Measurements from ENCODE around the gene RNASEH2B. TPM values are rescaled to one million over a fixed set of nuclear protein-coding genes. Genes with fewer than 3 reads are reported as not detected.

The RNASEH2B gene
- total and polyA plus RNA-seq, 2 donors (not counting 1 experiment from before 2014, with no cell fraction given): 64.0 to 151 TPM

GRCh38 chr13:50928659-50929462 lies 19.3 kb downstream of the RNASEH2B start:
- peaks cover 3 to 5% of the 10 kb centered on the region in 2 donors for H3K4me1 ChIP-seq (ENCODE audit: control insufficient read depth in 2 of 2, insufficient read depth in 2 of 2, low read length in 2 of 2)
- ChIA-PET POLR2A (no interaction called here), CTCF (no interaction called here)
- peaks cover 5 to 11% (median 5%) of the 10 kb centered on the region in 3 donors for H3K9me3 ChIP-seq (ENCODE audit: control extremely low read depth in 1 of 3, control insufficient read depth in 2 of 3, insufficient read depth in 1 of 3, low read length in 2 of 3)
- H3K79me2 ChIP-seq (ENCODE audit: control insufficient read depth, insufficient read depth, low read length): peaks cover 77% of the 10 kb centered on the region
- H3K4me3 Mint-ChIP-seq: no peak overlapping the region
- no peak overlapping the region for H3K9ac ChIP-seq (ENCODE audit: low read length)
- no peaks in the 10 kb centered on the region for H3K27me3 ChIP-seq (replicated peaks in 1 of 4; ENCODE audit: control extremely low read depth in 1 of 4, control insufficient read depth in 3 of 4, insufficient read depth in 4 of 4, low read length in 3 of 4)
- H3K27me3 Mint-ChIP-seq: no peaks in the 10 kb centered on the region
- WGBS (ENCODE audit: insufficient coverage): 71% methylated on average over 2 of the region's 3 CpGs
- H3K36me3 ChIP-seq (replicated peaks in 1 of 2; ENCODE audit: control extremely low read depth in 1 of 2, control insufficient read depth in 1 of 2, extremely low read depth in 1 of 2, insufficient read depth in 2 of 2, low read length in 1 of 2): peaks cover 2 to 39% of the 10 kb centered on the region in 2 experiments
- no peak overlapping the region for H3K4me3 ChIP-seq (ENCODE audit: control extremely low read depth in 1 of 5, extremely low read depth in 1 of 5, insufficient read depth in 1 of 5, low read depth in 2 of 5, low read length in 4 of 5)
- H3K27ac Mint-ChIP-seq: peak overlapping the region; percentile 17
- H3K4me2 ChIP-seq (replicated peaks; ENCODE audit: low read depth, low read length, poor library complexity, severe bottlenecking): no peak overlapping the region
- intact Hi-C loops (cut with micrococcal nuclease): no loop called here
- TF ChIP-seq CTCF (IDR thresholded peaks at IDR 0.05) (no peak), EZH2 (IDR thresholded peaks at IDR 0.05; ENCODE audit: borderline replicate concordance, insufficient read depth, low read depth, low read length, poor library complexity, severe bottlenecking) (no peak)
- H3K27ac ChIP-seq (ENCODE audit: low read length in 2 of 2): no peak overlapping the region
- H3K4me1 Mint-ChIP-seq: peaks cover 30% of the 10 kb centered on the region
- H2AFZ ChIP-seq (ENCODE audit: insufficient read depth, low read depth, low read length, poor library complexity, severe bottlenecking): no peak overlapping the region
- no peak for ATAC-seq (ENCODE audit: low read depth)
- H3K9me3 Mint-ChIP-seq (ENCODE audit: insufficient read depth): peaks cover 2% of the 10 kb centered on the region
- no peak for DNase-seq
- peaks cover 15% of the 10 kb centered on the region for H4K20me1 ChIP-seq (ENCODE audit: control insufficient read depth, insufficient read depth, low read length, poor library complexity, severe bottlenecking)

GRCh38 chr13:50932091-50932490 lies 22.5 kb downstream of the RNASEH2B start:
- Mint-ChIP-seq H3K27ac (no peak overlapping the region), H3K4me3 (no peak overlapping the region), H3K9me3 (ENCODE audit: insufficient read depth) (peaks cover 3% of the 10 kb centered on the region), H3K4me1 (peaks cover 20% of the 10 kb centered on the region), H3K27me3 (no peaks in the 10 kb centered on the region)
- Histone ChIP-seq H3K9ac (ENCODE audit: low read length) (no peak overlapping the region), H4K20me1 (ENCODE audit: control insufficient read depth, insufficient read depth, low read length, poor library complexity, severe bottlenecking) (peaks cover 24% of the 10 kb centered on the region), H3K27ac (ENCODE audit: low read length in 2 of 2) (no peak overlapping the region), H2AFZ (ENCODE audit: insufficient read depth, low read depth, low read length, poor library complexity, severe bottlenecking) (no peak overlapping the region), H3K9me3 (ENCODE audit: control extremely low read depth in 1 of 3, control insufficient read depth in 2 of 3, insufficient read depth in 1 of 3, low read length in 2 of 3) (no peaks in the 10 kb centered on the region), H3K79me2 (ENCODE audit: control insufficient read depth, insufficient read depth, low read length) (peaks cover 59% of the 10 kb centered on the region), H3K27me3 (replicated peaks in 1 of 4; ENCODE audit: control extremely low read depth in 1 of 4, control insufficient read depth in 3 of 4, insufficient read depth in 4 of 4, low read length in 3 of 4) (no peaks in the 10 kb centered on the region), H3K4me3 (ENCODE audit: control extremely low read depth in 1 of 5, extremely low read depth in 1 of 5, insufficient read depth in 1 of 5, low read depth in 2 of 5, low read length in 4 of 5) (no peak overlapping the region), H3K4me2 (replicated peaks; ENCODE audit: low read depth, low read length, poor library complexity, severe bottlenecking) (no peak overlapping the region), H3K4me1 (ENCODE audit: control insufficient read depth in 2 of 2, insufficient read depth in 2 of 2, low read length in 2 of 2) (peaks cover under 1 to 2% of the 10 kb centered on the region in 2 donors), H3K36me3 (replicated peaks in 1 of 2; ENCODE audit: control extremely low read depth in 1 of 2, control insufficient read depth in 1 of 2, extremely low read depth in 1 of 2, insufficient read depth in 2 of 2, low read length in 1 of 2) (peaks cover 2 to 64% of the 10 kb centered on the region in 2 experiments)
- ATAC-seq (ENCODE audit: low read depth) (no peak), DNase-seq (no peak)
- WGBS (ENCODE audit: insufficient coverage): no CpG with 5 or more reads among the region's 6 CpGs
- ChIA-PET POLR2A (no interaction called here), CTCF (interaction anchor here (0.9 to 1.1 kb wide), 2 partner anchors 10 to 20 kb away, joined by 3 read pairs; no protein-coding TSS in a partner anchor)
- TF ChIP-seq EZH2 (IDR thresholded peaks at IDR 0.05; ENCODE audit: borderline replicate concordance, insufficient read depth, low read depth, low read length, poor library complexity, severe bottlenecking): no peak
- no peak for TF ChIP-seq CTCF (IDR thresholded peaks at IDR 0.05)
- intact Hi-C loops (cut with micrococcal nuclease): no loop called here
